Activated CD8-positive, alpha-beta memory T cell treated with anti-CD3 and anti-CD28 coated beads for 1 hour (primary cell): ENCODE results near the gene PCDHB16.
"Not testable (repeated sequence)": the region's sequence is repeated elsewhere in the genome, so short reads cannot be mapped to it uniquely, and the experiment has no call there.

Experiments
- DNase-seq, 2 donors: peaks; one replicate each; pipeline ENCODE4 v3.0.0-alpha.2; 2020; ENCODE audit warnings: low read depth in 1 of 2; ENCODE audit errors: extremely low read depth in 1 of 2

PCDHB16 gene

GRCh38 chr5:141180313-141180712, 1.9 kb upstream of the PCDHB16 start:
- no peak for DNase-seq

DNA sequence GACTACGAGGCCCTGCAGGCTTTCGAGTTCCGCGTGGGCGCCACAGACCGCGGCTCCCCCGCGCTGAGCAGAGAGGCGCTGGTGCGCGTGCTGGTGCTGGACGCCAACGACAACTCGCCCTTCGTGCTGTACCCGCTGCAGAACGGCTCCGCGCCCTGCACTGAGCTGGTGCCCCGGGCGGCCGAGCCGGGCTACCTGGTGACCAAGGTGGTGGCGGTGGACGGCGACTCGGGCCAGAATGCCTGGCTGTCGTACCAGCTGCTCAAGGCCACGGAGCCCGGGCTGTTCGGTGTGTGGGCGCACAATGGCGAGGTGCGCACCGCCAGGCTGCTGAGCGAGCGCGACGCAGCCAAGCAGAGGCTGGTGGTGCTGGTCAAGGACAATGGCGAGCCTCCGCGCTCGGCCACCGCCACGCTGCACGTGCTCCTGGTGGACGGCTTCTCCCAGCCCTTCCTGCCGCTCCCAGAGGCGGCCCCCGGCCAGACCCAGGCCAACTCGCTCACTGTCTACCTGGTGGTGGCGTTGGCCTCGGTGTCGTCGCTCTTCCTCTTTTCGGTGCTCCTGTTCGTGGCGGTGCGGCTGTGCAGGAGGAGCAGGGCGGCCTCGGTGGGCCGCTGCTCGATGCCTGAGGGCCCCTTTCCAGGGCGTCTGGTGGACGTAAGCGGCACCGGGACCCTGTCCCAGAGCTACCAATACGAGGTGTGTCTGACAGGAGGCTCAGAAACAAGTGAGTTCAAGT, 2.1 kb downstream of the PCDHB16 start:
- not testable (repeated sequence) for DNase-seq

- no peak for DNase-seq
Observed at GRCh38 chr5:141186897-141187512, 4.8 kb downstream of the PCDHB16 start, which contains the start of gene PCDHB9. Gene PCDHB9, plus strand, starts transcription at chr5:141187161. Its CDS starts 158 bp downstream, at chr5:141187319.

DNA sequence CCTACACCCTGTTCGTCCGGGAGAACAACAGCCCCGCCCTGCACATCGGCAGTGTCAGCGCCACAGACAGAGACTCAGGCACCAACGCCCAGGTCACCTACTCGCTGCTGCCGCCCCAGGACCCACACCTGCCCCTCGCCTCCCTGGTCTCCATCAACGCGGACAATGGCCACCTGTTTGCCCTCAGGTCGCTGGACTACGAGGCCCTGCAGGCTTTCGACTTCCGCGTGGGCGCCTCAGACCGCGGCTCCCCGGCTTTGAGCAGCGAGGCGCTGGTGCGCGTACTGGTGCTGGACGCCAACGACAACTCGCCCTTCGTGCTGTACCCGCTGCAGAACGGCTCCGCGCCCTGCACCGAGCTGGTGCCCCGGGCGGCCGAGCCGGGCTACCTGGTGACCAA, 6.5 kb downstream of the PCDHB16 start:
- not testable (repeated sequence) for DNase-seq

DNA sequence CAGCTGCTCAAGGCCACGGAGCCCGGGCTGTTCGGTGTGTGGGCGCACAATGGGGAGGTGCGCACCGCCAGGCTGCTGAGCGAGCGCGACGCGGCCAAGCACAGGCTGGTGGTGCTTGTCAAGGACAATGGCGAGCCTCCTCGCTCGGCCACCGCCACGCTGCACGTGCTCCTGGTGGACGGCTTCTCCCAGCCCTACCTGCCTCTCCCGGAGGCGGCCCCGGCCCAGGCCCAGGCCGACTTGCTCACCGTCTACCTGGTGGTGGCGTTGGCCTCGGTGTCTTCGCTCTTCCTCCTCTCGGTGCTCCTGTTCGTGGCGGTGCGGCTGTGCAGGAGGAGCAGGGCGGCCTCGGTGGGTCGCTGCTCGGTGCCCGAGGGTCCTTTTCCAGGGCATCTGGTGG, 6.9 kb downstream of the PCDHB16 start:
- DNase-seq, result not testable (repeated sequence)

- no peak for DNase-seq
Observed at GRCh38 chr5:141192110-141192725, 10.0 kb downstream of the PCDHB16 start, which contains the start of gene PCDHB10. Gene PCDHB10, plus strand, starts transcription at chr5:141192353. Its CDS starts 200 bp downstream, at chr5:141192553.

- not testable (repeated sequence) for DNase-seq
Observed at GRCh38 chr5:141194332-141194731, 12.1 kb downstream of the PCDHB16 start.

DNA sequence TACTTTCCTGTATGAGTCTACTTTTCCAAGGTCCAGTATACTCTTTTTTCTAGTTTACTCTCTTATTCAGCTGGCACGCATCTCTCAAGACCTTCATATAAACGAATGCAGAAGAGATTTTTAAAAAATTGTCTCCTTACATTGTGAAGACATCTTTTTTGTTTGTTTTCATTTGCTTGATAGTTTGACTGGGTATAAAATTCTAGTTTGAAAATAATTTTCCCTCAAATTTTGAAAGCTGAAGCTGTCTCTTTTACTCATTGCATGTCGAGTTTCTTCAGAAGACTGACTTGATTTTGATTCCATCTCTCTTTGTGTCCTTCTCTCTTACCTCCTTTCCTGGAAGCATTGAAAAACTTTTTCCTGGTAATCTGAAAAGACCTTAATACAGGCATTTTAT, 14.2 kb downstream of the PCDHB16 start:
- DNase-seq, result no peak

DNA sequence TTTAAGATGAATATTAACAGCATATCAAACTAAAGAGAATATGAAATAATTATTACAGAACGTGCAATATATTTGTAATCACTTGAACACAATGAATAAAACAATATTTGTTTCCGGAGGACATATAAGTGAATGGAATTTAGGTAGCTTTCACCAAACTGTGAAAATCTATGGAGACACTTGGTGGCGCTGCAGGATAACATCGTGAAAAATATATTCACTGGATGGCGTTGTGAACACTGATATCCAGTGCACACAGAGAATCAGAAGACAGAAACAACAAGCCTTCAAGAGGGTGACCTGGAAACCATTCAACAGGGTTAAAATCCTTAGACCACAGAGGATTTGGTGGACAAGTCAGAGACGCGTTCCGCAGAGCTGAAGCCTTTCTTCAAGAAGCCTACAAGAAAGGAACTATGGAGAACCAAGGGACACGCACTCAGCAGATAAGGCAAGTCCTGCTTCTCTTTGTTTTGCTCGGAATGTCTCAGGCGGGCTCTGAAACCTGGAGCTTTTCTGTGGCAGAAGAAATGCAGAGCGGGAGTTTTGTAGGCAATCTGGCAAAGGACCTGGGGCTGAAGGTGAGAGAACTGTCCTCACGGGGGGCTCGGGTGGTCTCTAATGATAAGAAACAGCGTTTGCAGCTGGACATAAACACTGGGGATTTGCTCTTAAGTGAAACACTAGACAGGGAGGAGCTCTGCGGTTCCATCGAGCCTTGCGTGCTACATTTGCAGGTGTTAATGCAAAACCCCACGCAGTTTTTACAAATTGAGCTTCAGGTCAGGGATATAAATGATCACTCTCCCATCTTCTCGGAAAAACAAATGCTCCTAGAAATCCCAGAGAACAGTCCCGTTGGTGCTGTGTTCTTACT, 17.4 kb downstream of the PCDHB16 start, which contains the start of gene PCDHB11:
PCDHB11 (plus strand) TSS at position 269 of the 877 bp plus-strand sequence; CDS start at position 417, 148 bp downstream.
- no peak for DNase-seq

- DNase-seq, result not testable (repeated sequence)
Observed at GRCh38 chr5:141201126-141201525, 18.9 kb downstream of the PCDHB16 start.

DNA sequence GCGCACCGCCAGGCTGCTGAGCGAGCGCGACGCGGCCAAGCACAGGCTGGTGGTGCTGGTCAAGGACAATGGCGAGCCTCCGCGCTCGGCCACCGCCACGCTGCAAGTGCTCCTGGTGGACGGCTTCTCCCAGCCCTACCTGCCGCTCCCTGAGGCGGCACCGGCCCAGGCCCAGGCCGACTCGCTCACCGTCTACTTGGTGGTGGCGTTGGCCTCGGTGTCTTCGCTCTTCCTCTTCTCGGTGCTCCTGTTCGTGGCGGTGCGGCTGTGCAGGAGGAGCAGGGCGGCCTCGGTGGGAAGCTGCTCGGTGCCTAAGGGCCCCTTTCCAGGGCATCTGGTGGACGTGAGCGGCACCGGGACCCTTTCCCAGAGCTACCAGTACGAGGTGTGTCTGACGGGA, 19.5 kb downstream of the PCDHB16 start:
- DNase-seq, result not testable (repeated sequence)

- DNase-seq, result no peak
Observed at GRCh38 chr5:141208478-141208877, 26.3 kb downstream of the PCDHB16 start, which contains the start of gene PCDHB12. Gene PCDHB12, plus strand, starts transcription at chr5:141208719. Its CDS starts 189 bp downstream, at chr5:141208908.

DNA sequence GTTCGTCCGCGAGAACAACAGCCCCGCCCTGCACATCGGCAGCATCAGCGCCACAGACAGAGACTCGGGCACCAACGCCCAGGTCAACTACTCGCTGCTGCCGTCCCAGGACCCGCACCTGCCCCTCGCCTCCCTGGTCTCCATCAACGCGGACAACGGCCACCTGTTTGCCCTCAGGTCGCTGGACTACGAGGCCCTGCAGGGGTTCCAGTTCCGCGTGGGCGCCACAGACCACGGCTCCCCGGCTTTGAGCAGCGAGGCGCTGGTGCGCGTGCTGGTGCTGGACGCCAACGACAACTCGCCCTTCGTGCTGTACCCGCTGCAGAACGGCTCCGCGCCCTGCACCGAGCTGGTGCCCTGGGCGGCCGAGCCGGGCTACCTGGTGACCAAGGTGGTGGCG, 28.1 kb downstream of the PCDHB16 start:
- not testable (repeated sequence) for DNase-seq

- not testable (repeated sequence) for DNase-seq
Observed at GRCh38 chr5:141210849-141211248, 28.7 kb downstream of the PCDHB16 start.

GRCh38 chr5:141213656-141214339, 31.6 kb downstream of the PCDHB16 start, which contains the start of gene PCDHB13:
Gene PCDHB13, plus strand, starts transcription at chr5:141213919. Its CDS starts 205 bp downstream, at chr5:141214124.
- DNase-seq, result not testable (repeated sequence)

GRCh38 chr5:141214583-141214982, 32.4 kb downstream of the PCDHB16 start:
- DNase-seq, result not testable (repeated sequence)

GRCh38 chr5:141215504-141215903, 33.3 kb downstream of the PCDHB16 start:
- not testable (repeated sequence) for DNase-seq

DNA sequence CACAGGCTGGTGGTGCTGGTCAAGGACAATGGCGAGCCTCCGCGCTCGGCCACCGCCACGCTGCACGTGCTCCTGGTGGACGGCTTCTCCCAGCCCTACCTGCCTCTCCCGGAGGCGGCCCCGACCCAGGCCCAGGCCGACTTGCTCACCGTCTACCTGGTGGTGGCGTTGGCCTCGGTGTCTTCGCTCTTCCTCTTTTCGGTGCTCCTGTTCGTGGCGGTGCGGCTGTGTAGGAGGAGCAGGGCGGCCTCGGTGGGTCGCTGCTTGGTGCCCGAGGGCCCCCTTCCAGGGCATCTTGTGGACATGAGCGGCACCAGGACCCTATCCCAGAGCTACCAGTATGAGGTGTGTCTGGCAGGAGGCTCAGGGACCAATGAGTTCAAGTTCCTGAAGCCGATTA, 33.8 kb downstream of the PCDHB16 start:
- not testable (repeated sequence) for DNase-seq

- no peak for DNase-seq
Observed at GRCh38 chr5:141223112-141223783, 41.1 kb downstream of the PCDHB16 start, which contains the start of gene PCDHB14. Gene PCDHB14, plus strand, starts transcription at chr5:141223343. Its CDS starts 163 bp downstream, at chr5:141223506.
